IMR-90 (cell line): ENCODE measurements around the gene WDR70. TPM values are rescaled to one million over a fixed set of nuclear protein-coding genes. Genes with fewer than 3 reads are reported as not detected.

ENCODE experiments used
- ATAC-seq: fragments of 200-7000 bp; cut with Tn5 transposase; 2 replicates; pipeline ENCODE4 v1.9.1; 2020; ENCODE audit warnings: low read depth, mild to moderate bottlenecking, moderate library complexity
- BruUV-seq: library from RNA; stranded (reverse); fragments of 400-500 nt; replicated peaks from 2 replicates; lab custom pipeline; 2021; lab: Mats Ljungman, UMichigan
- CTCF ChIA-PET: fragments of 300-600 bp; formaldehyde crosslinking; extraction: SDS; loops from one replicate; lab custom pipeline; 2021; ENCODE audit warnings: antibody characterized with exemption; lab: Yijun Ruan, JAX
- POLR2A ChIA-PET: fragments of 300-600 bp; sonication (Branson Sonifier 250); formaldehyde crosslinking; loops from one replicate; lab custom pipeline; 2022; ENCODE audit warnings: antibody characterized with exemption; ENCODE audit not compliant: unreplicated experiment; lab: Charles Lee
- DNase-seq: peaks from one replicate; pipeline ENCODE4 v3.0.0; 2013
- H2AFZ ChIP-seq: replicated peaks from 2 replicates; pipeline ENCODE3; 2013; ENCODE audit warnings: low read length, mild to moderate bottlenecking; ENCODE audit not compliant: poor library complexity
- H2AK5ac ChIP-seq: 2 replicates; pipeline ENCODE4 v1.6.1; 2013; ENCODE audit warnings: low read depth, low read length, inconsistent platforms
- H2AK9ac ChIP-seq: replicated peaks from 2 replicates; pipeline ENCODE3; 2013; ENCODE audit warnings: mild to moderate bottlenecking, low read depth, low read length, moderate library complexity; ENCODE audit not compliant: poor library complexity
- H2BK120ac ChIP-seq: 2 replicates; pipeline ENCODE4 v1.6.1; 2013; ENCODE audit warnings: low read depth, low read length, inconsistent platforms
- H2BK15ac ChIP-seq: 3 replicates; pipeline ENCODE4 v1.6.1; 2013; ENCODE audit warnings: low read depth, low read length, inconsistent platforms
- H2BK20ac ChIP-seq: 2 replicates; pipeline ENCODE4 v1.6.1; 2013; ENCODE audit warnings: low read depth, mild to moderate bottlenecking, inconsistent platforms, low read length, moderate library complexity
- H2BK5ac ChIP-seq: 2 replicates; pipeline ENCODE4 v1.6.1; 2013; ENCODE audit warnings: mild to moderate bottlenecking, low read depth, low read length, inconsistent platforms; ENCODE audit not compliant: poor library complexity, severe bottlenecking
- H3K14ac ChIP-seq: replicated peaks from 2 replicates; pipeline ENCODE4 v1.6.1; 2013; ENCODE audit warnings: low read depth, low read length, inconsistent platforms
- H3K18ac ChIP-seq: 2 replicates; pipeline ENCODE4 v1.6.1; 2013; ENCODE audit warnings: low read depth, low read length, control low read depth
- H3K23ac ChIP-seq: 2 replicates; pipeline ENCODE4 v1.6.1; 2013; ENCODE audit warnings: low read depth, low read length, inconsistent platforms
- H3K27ac ChIP-seq: 2 replicates; pipeline ENCODE4 v1.5.1; 2013; ENCODE audit warnings: mild to moderate bottlenecking, control low read depth, low read length; ENCODE audit not compliant: insufficient read depth
- H3K27me3 ChIP-seq: 2 replicates; pipeline ENCODE4 v1.6.1; 2013; ENCODE audit warnings: low read length; ENCODE audit not compliant: control insufficient read depth, insufficient read depth
- H3K36me3 ChIP-seq: 2 replicates; pipeline ENCODE4 v1.6.1; 2013; ENCODE audit warnings: low read length, mixed read lengths; ENCODE audit not compliant: control insufficient read depth, insufficient read depth
- H3K4ac ChIP-seq: 2 replicates; pipeline ENCODE4 v1.6.1; 2013; ENCODE audit warnings: low read depth, low read length, inconsistent platforms
- H3K4me1 ChIP-seq: 2 replicates; pipeline ENCODE4 v1.6.1; 2013; ENCODE audit warnings: low read length, mixed read lengths; ENCODE audit not compliant: control insufficient read depth, insufficient read depth
- H3K4me2 ChIP-seq: 2 replicates; pipeline ENCODE4 v1.6.1; 2013; ENCODE audit warnings: low read depth, mild to moderate bottlenecking, control low read depth, low read length, moderate library complexity
- H3K4me3 ChIP-seq: 2 replicates; pipeline ENCODE4 v1.5.1; 2013; ENCODE audit warnings: low read depth, mild to moderate bottlenecking, control low read depth, low read length, moderate library complexity; ENCODE audit not compliant: insufficient read depth
- H3K56ac ChIP-seq: 2 replicates; pipeline ENCODE4 v1.6.1; 2013; ENCODE audit warnings: low read length, inconsistent platforms; ENCODE audit not compliant: insufficient read depth; ENCODE audit errors: extremely low read depth
- H3K79me1 ChIP-seq, 2 experiments: 2 replicates each; pipeline ENCODE4 v1.6.1; 2013; ENCODE audit warnings: low read length in 2 of 2, inconsistent platforms in 1 of 2, low read depth in 1 of 2
- H3K9ac ChIP-seq: 2 replicates; pipeline ENCODE4 v1.6.1; 2013; ENCODE audit warnings: low read depth, low read length, control low read depth
- H3K9me1 ChIP-seq: 2 replicates; pipeline ENCODE4 v1.6.1; 2013; ENCODE audit warnings: low read length, inconsistent platforms; ENCODE audit not compliant: insufficient read depth
- H3K9me3 ChIP-seq: 2 replicates; pipeline ENCODE4 v1.6.1; 2013; ENCODE audit warnings: low read length; ENCODE audit not compliant: control insufficient read depth, insufficient read depth
- H4K20me1 ChIP-seq: 2 replicates; pipeline ENCODE4 v1.6.1; 2013; ENCODE audit warnings: low read length, inconsistent platforms; ENCODE audit not compliant: insufficient read depth
- H4K5ac ChIP-seq: 2 replicates; pipeline ENCODE4 v1.6.1; 2013; ENCODE audit warnings: mild to moderate bottlenecking, low read depth, low read length, control low read depth
- H4K8ac ChIP-seq, 2 experiments: 2 replicates each; pipeline ENCODE4 v1.6.1; 2013; ENCODE audit warnings: low read depth in 2 of 2, low read length in 2 of 2, control low read depth in 1 of 2, inconsistent platforms in 1 of 2
- H4K91ac ChIP-seq: 2 replicates; pipeline ENCODE4 v1.6.1; 2013; ENCODE audit warnings: low read depth, low read length, inconsistent platforms; ENCODE audit not compliant: insufficient read depth
- BHLHE40 ChIP-seq: fragments of 150-350 bp; IDR thresholded peaks from 2 replicates; pipeline ENCODE4 v1.6.1; 2016; ENCODE audit warnings: mild to moderate bottlenecking, low read depth, low read length
- CEBPB ChIP-seq: IDR thresholded peaks from 2 replicates; pipeline ENCODE4 v1.6.1; 2012; ENCODE audit warnings: low read depth, low read length, improper control_type of control experiment
- CHD1 ChIP-seq: IDR thresholded peaks from 2 replicates; pipeline ENCODE4 v1.6.1; 2012; ENCODE audit warnings: low read depth, low read length, improper control_type of control experiment
- FOS ChIP-seq: fragments of 150-350 bp; IDR thresholded peaks from 2 replicates; pipeline ENCODE4 v1.6.1; 2016; ENCODE audit warnings: low read depth, low read length
- MAFK ChIP-seq: IDR thresholded peaks from 2 replicates; pipeline ENCODE4 v1.6.1; 2012; ENCODE audit warnings: low read depth, low read length, improper control_type of control experiment
- MAZ ChIP-seq: IDR thresholded peaks from 2 replicates; pipeline ENCODE4 v1.6.1; 2012; ENCODE audit warnings: low read depth, mild to moderate bottlenecking, low read length, improper control_type of control experiment, moderate library complexity, borderline replicate concordance
- MXI1 ChIP-seq: IDR thresholded peaks from 2 replicates; pipeline ENCODE4 v1.6.1; 2012; ENCODE audit warnings: low read depth, mild to moderate bottlenecking, low read length, moderate library complexity, borderline replicate concordance
- NFE2L2 ChIP-seq: fragments of 150-350 bp; IDR thresholded peaks from 2 replicates; pipeline ENCODE4 v1.6.1; 2016; ENCODE audit warnings: low read depth, mild to moderate bottlenecking, low read length
- POLR2A ChIP-seq: IDR thresholded peaks from 2 replicates; pipeline ENCODE4 v1.6.1; 2012; ENCODE audit warnings: mild to moderate bottlenecking, low read depth, low read length
- RAD21 ChIP-seq: IDR thresholded peaks from 2 replicates; pipeline ENCODE4 v1.6.1; 2012; ENCODE audit warnings: low read length, improper control_type of control experiment
- RCOR1 ChIP-seq: IDR thresholded peaks from 2 replicates; pipeline ENCODE4 v1.6.1; 2012; ENCODE audit warnings: mild to moderate bottlenecking, low read length, improper control_type of control experiment; ENCODE audit not compliant: insufficient replicate concordance
- SMC3 ChIP-seq: fragments of 150-350 bp; IDR thresholded peaks from 2 replicates; pipeline ENCODE4 v1.6.1; 2016; ENCODE audit warnings: low read depth, mild to moderate bottlenecking, antibody characterized with exemption, low read length, moderate library complexity
- dilution Hi-C: fragments of 300-500 bp; cut with HindIII; formaldehyde crosslinking; loops from one replicate; pipeline ENCODE4 v1.14.3; 2018; ENCODE audit warnings: low sequenced_read_pairs; ENCODE audit not compliant: unreplicated experiment
- in situ Hi-C: fragments of 300-500 bp; cut with MboI; formaldehyde crosslinking; loops from 3 replicates; pipeline ENCODE4 v1.14.3; 2019; ENCODE audit warnings: low sequenced_read_pairs, inconsistent platforms, mixed read lengths
- intact Hi-C: fragments of 100-400 bp; cut with micrococcal nuclease; formaldehyde crosslinking; loops from 2 replicates; pipeline ENCODE4 v1.10.0; 2022
- polyA plus RNA-seq, 3 experiments: library from polyadenylated mRNA; depleted of rRNA; stranded (reverse); fragments of >200 nt; gene quantifications; 2 replicates each; pipeline ENCODE4 v1.2.3, GENCODE V29; 2012; ENCODE audit warnings: low replicate concordance in 1 of 3
- total RNA-seq: library from RNA; depleted of rRNA; stranded (reverse); fragments of >200 nt; gene quantifications from 2 replicates; pipeline ENCODE4 v1.2.3, GENCODE V29; 2012
- TF ChIP-seq, protein P1 (sequence below): conservative IDR thresholded peaks from 2 replicates; pipeline ENCODE4 v1.5.1; 2012; ENCODE audit warnings: mild to moderate bottlenecking, low read depth, low read length, improper control_type of control experiment
- TF ChIP-seq, protein P2 (sequence below): fragments of 150-350 bp; IDR thresholded peaks from 2 replicates; pipeline ENCODE4 v1.6.1; 2017; ENCODE audit warnings: mild to moderate bottlenecking, antibody characterized with exemption, low read length, low read depth
- TF ChIP-seq, protein P3 (sequence below): fragments of 150-350 bp; IDR thresholded peaks from 2 replicates; pipeline ENCODE4 v1.6.1; 2016; ENCODE audit warnings: low read depth, mild to moderate bottlenecking, low read length, moderate library complexity, borderline replicate concordance

WDR70 gene
- total and polyA plus RNA-seq, 2 of the 4 experiments (the other 2 are of a cell fraction), result 16.7 to 29.9 TPM

DNA sequence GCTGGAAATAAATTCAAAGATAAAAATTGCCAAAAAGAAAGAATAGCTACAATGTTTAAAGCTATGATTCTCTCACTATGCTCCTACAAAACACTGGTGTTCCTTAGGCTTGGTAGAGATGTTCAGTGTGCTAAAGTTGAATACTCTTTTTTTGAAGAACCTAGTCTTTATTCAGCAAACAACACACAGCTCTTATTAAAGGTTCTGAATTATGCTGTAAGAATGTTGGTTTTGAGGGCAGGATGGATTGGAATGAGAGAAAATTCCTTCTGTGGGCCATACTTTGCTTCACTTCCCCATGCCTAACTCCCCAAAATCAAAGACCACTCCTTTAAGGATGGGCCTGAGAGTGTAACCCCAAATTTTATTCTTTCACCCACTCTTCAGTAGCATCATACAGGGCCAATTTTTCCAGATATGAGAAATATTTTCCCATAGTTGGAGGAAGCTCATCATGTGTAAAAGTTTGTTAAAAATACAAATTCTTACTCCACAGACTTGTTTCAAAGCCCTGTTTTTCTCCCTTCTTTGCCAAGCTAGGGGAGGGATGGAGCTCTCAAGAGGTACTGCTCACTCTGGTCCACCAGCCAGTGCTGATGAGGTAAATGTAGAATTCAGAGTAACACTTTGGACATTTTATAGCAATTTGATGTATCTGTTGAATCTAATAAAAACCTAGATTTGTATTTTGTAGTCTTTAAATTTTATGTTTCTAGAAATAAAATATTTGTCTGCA, 361.4 kb downstream of the WDR70 start:
- ATAC-seq, result peak; percentile 28
- in situ Hi-C loops (no loop called here), intact Hi-C loops (no loop called here), dilution Hi-C loops (no loop called here)
- Histone ChIP-seq H4K20me1 (no peaks in the 10 kb centered on the region), H3K4me2 (peak overlapping the region; percentile 80), H2BK120ac (peak overlapping the region; percentile 82), H3K56ac (no peak overlapping the region), H3K27ac (peak overlapping the region; percentile 61; the same call in 1 of the 2 replicates), H4K5ac (peak overlapping the region; percentile 93; the same call in 1 of the 2 replicates), H2BK20ac (peak overlapping the region; percentile 85), H3K4me1 (peaks cover 18% of the 10 kb centered on the region), H2BK15ac (peak overlapping the region; percentile 49; the same call in 1 of the 3 replicates), H3K18ac (peak overlapping the region; percentile 100; the same call in 1 of the 2 replicates), H3K9me1 (no peaks in the 10 kb centered on the region; the same call in 1 of the 2 replicates), H3K4me3 (no peak overlapping the region), H3K36me3 (peaks cover 4% of the 10 kb centered on the region; the same call in 1 of the 2 replicates), H2AK5ac (peak overlapping the region; percentile 87), H2BK5ac (peak overlapping the region; percentile 94), H4K8ac (peak overlapping the region; percentile 69 to 75), H2AFZ (no peak overlapping the region), H4K91ac (peak overlapping the region; percentile 90), H3K27me3 (no peaks in the 10 kb centered on the region), H3K9ac (no peak overlapping the region; the same call in 1 of the 2 replicates), H3K79me1 (0 out of 4 replicates have a peak, but pooled peaks cover 0 to 5% of the 10 kb centered on the region in 2 experiments), H2AK9ac (no peak overlapping the region), H3K4ac (peak overlapping the region; percentile 83), H3K14ac (peak overlapping the region; percentile 77), H3K23ac (peak overlapping the region; percentile 22; the same call in 1 of the 2 replicates), H3K9me3 (no peaks in the 10 kb centered on the region)
- TF ChIP-seq MAFK, result no peak
- TF ChIP-seq SMC3, result no peak
- no peak for TF ChIP-seq RCOR1
- TF ChIP-seq BHLHE40, result no peak
- TF ChIP-seq, protein P1, sequence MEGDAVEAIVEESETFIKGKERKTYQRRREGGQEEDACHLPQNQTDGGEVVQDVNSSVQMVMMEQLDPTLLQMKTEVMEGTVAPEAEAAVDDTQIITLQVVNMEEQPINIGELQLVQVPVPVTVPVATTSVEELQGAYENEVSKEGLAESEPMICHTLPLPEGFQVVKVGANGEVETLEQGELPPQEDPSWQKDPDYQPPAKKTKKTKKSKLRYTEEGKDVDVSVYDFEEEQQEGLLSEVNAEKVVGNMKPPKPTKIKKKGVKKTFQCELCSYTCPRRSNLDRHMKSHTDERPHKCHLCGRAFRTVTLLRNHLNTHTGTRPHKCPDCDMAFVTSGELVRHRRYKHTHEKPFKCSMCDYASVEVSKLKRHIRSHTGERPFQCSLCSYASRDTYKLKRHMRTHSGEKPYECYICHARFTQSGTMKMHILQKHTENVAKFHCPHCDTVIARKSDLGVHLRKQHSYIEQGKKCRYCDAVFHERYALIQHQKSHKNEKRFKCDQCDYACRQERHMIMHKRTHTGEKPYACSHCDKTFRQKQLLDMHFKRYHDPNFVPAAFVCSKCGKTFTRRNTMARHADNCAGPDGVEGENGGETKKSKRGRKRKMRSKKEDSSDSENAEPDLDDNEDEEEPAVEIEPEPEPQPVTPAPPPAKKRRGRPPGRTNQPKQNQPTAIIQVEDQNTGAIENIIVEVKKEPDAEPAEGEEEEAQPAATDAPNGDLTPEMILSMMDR, result no peak
- no peak for TF ChIP-seq NFE2L2
- TF ChIP-seq MAZ, result no peak
- no peak for TF ChIP-seq POLR2A
- TF ChIP-seq CHD1, result no peak
- TF ChIP-seq, protein P2, sequence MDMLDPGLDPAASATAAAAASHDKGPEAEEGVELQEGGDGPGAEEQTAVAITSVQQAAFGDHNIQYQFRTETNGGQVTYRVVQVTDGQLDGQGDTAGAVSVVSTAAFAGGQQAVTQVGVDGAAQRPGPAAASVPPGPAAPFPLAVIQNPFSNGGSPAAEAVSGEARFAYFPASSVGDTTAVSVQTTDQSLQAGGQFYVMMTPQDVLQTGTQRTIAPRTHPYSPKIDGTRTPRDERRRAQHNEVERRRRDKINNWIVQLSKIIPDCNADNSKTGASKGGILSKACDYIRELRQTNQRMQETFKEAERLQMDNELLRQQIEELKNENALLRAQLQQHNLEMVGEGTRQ, result no peak
- no peak for TF ChIP-seq CEBPB
- TF ChIP-seq, protein P3, sequence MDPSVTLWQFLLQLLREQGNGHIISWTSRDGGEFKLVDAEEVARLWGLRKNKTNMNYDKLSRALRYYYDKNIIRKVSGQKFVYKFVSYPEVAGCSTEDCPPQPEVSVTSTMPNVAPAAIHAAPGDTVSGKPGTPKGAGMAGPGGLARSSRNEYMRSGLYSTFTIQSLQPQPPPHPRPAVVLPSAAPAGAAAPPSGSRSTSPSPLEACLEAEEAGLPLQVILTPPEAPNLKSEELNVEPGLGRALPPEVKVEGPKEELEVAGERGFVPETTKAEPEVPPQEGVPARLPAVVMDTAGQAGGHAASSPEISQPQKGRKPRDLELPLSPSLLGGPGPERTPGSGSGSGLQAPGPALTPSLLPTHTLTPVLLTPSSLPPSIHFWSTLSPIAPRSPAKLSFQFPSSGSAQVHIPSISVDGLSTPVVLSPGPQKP, result no peak
- TF ChIP-seq FOS, result no peak
- TF ChIP-seq MXI1, result no peak
- TF ChIP-seq RAD21, result no peak
- peak; percentile 31 for DNase-seq
- POLR2A ChIA-PET, result no interaction called here
- BruUV-seq, result no TSS peak
- CTCF ChIA-PET, result interaction anchor here (0.6 to 1.1 kb wide), 3 partner anchors 11 to 96 kb away, joined by 3 read pairs; no protein-coding TSS in a partner anchor
